ENCODE results near the gene MUC5AC. TPM values are rescaled to one million over a fixed set of nuclear protein-coding genes. Genes with fewer than 3 reads are reported as not detected.
"Not testable (repeated sequence)": the region's sequence is repeated elsewhere in the genome, so short reads cannot be mapped to it uniquely, and the experiment has no call there.

Gene MUC5AC
- total and polyA plus RNA-seq, 5 experiments from 2014 or later = not detected

GRCh38 chr11:1172729-1173117, 15.0 kb downstream of the MUC5AC start:
- ATAC-seq (no peak), DNase-seq (no peak)
- Mint-ChIP-seq H3K27ac (no peak overlapping the region), H3K4me1 (peaks cover 0 to 2% (median 0%) of the 10 kb centered on the region in 4 donors), H3K36me3 (no peaks in the 10 kb centered on the region), H3K4me3 (no peak overlapping the region), H3K27me3 (peaks cover 0 to 8% (median 3%) of the 10 kb centered on the region in 5 donors), H3K9me3 (peaks cover 0 to 4% (median 0%) of the 10 kb centered on the region in 9 donors)
- POLR2A ChIA-PET = no interaction called here

DNA sequence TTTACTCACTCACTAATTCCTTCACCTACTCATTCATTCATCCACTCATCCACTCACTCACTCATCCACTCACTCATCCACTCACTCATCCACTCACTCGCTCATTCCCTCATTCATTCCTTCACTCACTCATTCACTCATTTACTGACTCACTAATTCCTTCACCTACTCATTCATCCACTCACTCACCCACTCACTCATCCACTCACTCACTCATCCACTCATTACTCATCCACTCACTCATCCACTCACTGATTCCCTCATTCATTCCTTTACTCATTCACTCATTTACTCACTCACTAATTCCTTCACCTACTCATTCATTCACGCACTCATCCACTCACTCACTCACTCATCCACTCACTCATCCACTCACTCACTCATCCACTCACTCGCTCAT, 15.6 kb downstream of the MUC5AC start:
- H3K27me3 Mint-ChIP-seq, H3K36me3 Mint-ChIP-seq, H3K4me1 Mint-ChIP-seq, DNase-seq, H3K27ac Mint-ChIP-seq, H3K9me3 Mint-ChIP-seq, POLR2A ChIA-PET, ATAC-seq, H3K4me3 Mint-ChIP-seq: not testable (repeated sequence)

DNA sequence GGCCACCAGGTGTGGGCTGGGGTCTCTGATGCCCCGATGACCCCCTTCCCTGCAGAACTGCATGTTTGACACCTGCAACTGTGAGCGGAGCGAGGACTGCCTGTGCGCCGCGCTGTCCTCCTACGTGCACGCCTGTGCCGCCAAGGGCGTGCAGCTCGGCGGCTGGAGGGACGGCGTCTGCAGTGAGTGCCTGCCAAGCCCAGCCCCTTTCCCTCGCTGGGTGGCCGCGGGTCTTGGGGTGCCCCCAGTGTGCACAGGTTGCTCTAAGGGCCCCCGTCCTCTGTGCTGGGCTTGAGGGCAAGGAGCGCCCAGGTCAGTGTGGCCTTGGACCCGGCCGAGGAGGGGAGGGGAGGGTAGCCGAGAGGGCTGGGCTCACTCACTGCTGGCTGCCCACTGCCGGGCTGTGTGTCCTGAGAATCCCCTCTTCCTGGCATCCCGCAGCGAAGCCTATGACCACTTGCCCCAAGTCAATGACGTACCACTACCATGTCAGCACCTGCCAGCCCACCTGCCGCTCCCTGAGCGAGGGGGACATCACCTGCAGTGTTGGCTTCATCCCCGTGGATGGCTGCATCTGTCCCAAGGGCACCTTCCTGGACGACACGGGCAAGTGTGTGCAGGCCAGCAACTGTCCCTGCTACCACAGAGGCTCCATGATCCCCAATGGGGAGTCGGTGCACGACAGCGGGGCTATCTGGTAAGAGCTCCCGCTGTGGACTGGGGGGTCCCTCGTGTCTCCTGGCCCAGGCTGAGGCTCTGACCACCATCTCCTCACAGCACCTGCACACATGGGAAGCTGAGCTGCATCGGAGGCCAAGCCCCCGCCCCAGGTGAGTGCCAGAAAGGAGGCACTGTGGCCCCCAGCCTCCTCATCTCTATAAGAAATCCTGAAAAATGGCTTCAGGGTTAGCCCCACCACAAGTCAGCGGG, 17.0 kb downstream of the MUC5AC start:
- Mint-ChIP-seq H3K27ac (no peak overlapping the region), H3K4me1 (peaks cover 0 to 2% (median 0%) of the 10 kb centered on the region in 4 donors), H3K36me3 (no peaks in the 10 kb centered on the region), H3K27me3 (peaks cover 0 to 8% (median 5%) of the 10 kb centered on the region in 5 donors), H3K4me3 (no peak overlapping the region), H3K9me3 (peaks cover 0 to 4% (median 0%) of the 10 kb centered on the region in 9 donors)
- POLR2A ChIA-PET = no interaction called here
- ATAC-seq = no peak
- DNase-seq = no peak

DNA sequence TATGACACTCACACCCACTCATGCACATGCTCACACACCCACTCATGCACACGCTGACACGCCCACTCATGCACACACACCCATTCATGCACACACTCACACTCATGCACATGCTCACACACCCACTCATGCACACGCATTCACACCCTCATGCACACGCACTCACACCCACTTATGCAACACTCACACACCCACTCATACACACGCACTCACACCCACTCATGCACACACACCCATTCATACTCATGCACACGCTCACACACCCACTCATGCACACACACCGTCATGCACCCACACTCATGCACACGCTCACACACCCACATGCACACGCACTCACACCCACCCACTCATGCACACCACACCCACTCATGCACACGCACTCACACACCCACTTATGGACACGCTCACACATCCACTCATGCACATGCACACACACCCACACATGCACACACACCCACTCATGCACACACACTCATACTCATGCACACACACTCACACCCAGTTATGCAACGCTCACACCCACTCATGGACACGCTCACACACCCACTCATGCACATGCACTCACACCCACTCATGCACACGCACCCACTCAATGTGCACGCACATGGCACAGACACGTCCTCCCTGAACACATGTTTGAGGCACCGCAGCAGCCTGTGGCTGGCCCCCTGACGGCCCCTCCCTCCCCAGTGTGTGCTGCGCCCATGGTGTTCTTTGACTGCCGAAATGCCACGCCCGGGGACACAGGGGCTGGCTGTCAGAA, 17.9 kb downstream of the MUC5AC start:
- ATAC-seq = no peak

DNA sequence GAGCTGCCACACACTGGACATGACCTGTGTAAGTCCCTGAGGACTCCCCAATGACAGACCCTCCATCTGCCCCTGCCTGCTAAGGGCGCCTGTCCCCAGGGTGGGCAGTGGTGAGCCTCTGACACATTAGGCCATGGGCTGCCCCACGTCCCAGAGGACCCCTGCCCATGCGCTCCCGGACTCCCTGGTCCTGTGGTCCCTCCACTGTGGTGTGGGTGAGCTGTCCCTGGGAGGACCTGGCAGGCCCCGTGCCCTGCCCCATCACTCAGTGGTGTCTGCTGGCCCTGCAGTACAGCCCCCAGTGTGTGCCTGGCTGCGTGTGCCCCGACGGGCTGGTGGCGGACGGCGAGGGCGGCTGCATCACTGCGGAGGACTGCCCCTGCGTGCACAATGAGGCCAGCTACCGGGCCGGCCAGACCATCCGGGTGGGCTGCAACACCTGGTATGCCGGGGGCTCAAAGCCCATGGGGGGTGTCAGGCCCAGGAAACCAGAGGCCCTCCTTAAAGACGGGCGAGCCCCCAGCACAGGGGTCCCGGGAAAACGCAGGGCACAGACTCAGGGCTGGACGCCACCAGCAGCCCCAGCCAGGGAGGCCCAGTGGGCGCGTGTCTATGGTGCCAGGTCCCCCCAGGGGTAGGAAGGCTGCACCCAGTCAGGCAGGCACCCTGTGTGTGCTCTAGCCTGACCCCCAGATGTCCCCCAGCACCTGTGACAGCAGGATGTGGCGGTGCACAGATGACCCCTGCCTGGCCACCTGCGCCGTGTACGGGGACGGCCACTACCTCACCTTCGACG, 18.7 kb downstream of the MUC5AC start:
- H3K4me1 Mint-ChIP-seq = peaks cover 0 to 2% (median under 1%) of the 10 kb centered on the region in 4 donors
- no peak overlapping the region for H3K4me3 Mint-ChIP-seq
- H3K9me3 Mint-ChIP-seq = peaks cover 0 to 2% (median 0%) of the 10 kb centered on the region in 9 donors
- DNase-seq (no peak), ATAC-seq (no peak)
- H3K27me3 Mint-ChIP-seq = peaks cover 0 to 8% (median 5%) of the 10 kb centered on the region in 5 donors
- no peaks in the 10 kb centered on the region for H3K36me3 Mint-ChIP-seq
- H3K27ac Mint-ChIP-seq = no peak overlapping the region
- POLR2A ChIA-PET = no interaction called here

More for the DNA sequence above, 17.9 kb downstream of the MUC5AC start:
- Mint-ChIP-seq H3K4me3 (no peak overlapping the region), H3K27me3 (peaks cover 0 to 8% (median 5%) of the 10 kb centered on the region in 5 donors), H3K9me3 (peaks cover 0 to 4% (median 0%) of the 10 kb centered on the region in 9 donors), H3K4me1 (peaks cover 0 to 2% (median 0%) of the 10 kb centered on the region in 4 donors), H3K27ac (peak overlapping the region in 1 of 10 donors; percentile 80), H3K36me3 (no peaks in the 10 kb centered on the region)
- POLR2A ChIA-PET = no interaction called here
- DNase-seq = no peak

DNA sequence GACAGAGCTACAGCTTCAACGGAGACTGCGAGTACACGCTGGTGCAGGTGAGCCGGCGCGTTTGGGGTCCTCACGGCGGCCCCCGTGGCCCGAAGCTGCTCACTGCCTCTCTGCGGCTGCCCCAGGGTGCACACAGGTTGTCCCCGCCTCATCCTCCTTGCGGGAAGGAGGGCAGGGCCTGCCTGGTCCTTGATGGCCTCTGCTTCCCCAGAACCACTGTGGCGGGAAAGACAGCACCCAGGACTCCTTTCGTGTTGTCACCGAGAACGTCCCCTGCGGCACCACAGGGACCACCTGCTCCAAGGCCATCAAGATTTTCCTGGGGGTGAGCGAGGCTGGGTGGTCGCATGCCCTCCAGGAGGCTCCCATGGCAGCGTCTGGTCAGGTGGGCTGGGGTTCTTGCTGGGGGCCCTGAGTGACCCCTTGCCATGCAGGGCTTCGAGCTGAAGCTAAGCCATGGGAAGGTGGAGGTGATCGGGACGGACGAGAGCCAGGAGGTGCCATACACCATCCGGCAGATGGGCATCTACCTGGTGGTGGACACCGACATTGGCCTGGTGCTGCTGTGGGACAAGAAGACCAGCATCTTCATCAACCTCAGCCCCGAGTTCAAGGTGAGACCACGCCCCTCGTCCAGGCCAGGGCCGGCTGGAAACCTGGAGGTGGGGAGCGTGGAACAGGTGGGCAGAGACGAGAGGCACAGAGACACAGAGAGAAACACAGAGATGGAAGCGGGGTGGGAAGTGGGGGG, 19.4 kb downstream of the MUC5AC start:
- Mint-ChIP-seq H3K4me3 (no peak overlapping the region), H3K9me3 (no peaks in the 10 kb centered on the region), H3K27me3 (peaks cover 0 to 8% (median 5%) of the 10 kb centered on the region in 5 donors), H3K36me3 (no peaks in the 10 kb centered on the region), H3K27ac (no peak overlapping the region), H3K4me1 (peaks cover 0 to 7% (median 4%) of the 10 kb centered on the region in 4 donors)
- DNase-seq (no peak), ATAC-seq (no peak)
- POLR2A ChIA-PET = no interaction called here

DNA sequence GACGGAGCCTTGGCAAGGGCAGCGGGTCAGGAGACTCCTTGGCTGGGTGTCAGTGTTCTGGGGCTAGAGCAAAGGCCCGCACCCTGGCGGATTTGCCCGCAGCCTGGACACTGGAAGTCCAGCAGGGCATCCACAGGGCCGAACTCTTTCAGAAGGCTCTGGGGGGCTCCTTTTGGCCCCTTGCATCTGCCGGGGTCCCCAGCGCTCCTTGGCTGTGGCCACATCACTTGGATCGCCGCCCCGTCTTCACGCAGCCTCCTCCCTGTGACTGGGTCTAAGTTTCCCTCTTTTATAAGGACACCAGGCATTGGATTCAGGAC, 20.0 kb downstream of the MUC5AC start:
- peaks cover 0 to 7% (median 4%) of the 10 kb centered on the region in 4 donors for H3K4me1 Mint-ChIP-seq
- peaks cover 0 to 8% (median 5%) of the 10 kb centered on the region in 5 donors for H3K27me3 Mint-ChIP-seq
- H3K27ac Mint-ChIP-seq = no peak overlapping the region
- H3K9me3 Mint-ChIP-seq = no peaks in the 10 kb centered on the region
- H3K36me3 Mint-ChIP-seq = no peaks in the 10 kb centered on the region
- DNase-seq = no peak
- POLR2A ChIA-PET = no interaction called here
- ATAC-seq = no peak
- H3K4me3 Mint-ChIP-seq = no peak overlapping the region

DNA sequence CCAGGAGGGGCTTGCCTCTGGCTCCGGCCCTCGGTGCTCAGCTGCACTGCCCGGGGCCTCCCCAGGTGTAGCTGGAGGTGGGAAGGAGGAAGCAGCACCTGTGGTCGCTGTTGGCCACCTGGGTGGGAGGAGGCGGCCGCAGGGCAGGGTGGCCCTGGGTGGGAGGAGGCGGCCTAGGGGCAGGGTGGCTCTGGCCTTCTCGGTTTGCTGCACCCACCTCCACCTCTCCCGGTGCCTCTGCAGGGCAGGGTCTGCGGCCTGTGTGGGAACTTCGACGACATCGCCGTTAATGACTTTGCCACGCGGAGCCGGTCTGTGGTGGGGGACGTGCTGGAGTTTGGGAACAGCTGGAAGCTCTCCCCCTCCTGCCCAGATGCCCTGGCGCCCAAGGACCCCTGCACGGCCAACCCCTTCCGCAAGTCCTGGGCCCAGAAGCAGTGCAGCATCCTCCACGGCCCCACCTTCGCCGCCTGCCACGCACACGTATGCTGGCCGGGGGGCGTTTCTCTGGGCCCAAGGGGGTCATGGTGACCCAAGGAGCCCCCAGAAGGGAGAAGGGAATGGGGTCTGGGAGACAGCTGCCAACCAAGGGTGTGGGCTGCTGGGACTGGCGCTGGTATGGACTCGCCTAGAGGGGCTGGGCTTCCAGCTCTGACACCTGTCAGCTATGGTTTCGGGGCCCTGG, 20.6 kb downstream of the MUC5AC start:
- H3K27ac Mint-ChIP-seq = no peak overlapping the region
- H3K9me3 Mint-ChIP-seq = no peaks in the 10 kb centered on the region
- H3K4me3 Mint-ChIP-seq = no peak overlapping the region
- POLR2A ChIA-PET = no interaction called here
- H3K4me1 Mint-ChIP-seq = peaks cover 0 to 7% (median 4%) of the 10 kb centered on the region in 4 donors
- no peak for ATAC-seq
- DNase-seq = no peak
- no peaks in the 10 kb centered on the region for H3K36me3 Mint-ChIP-seq
- peaks cover 0 to 8% (median 5%) of the 10 kb centered on the region in 5 donors for H3K27me3 Mint-ChIP-seq

DNA sequence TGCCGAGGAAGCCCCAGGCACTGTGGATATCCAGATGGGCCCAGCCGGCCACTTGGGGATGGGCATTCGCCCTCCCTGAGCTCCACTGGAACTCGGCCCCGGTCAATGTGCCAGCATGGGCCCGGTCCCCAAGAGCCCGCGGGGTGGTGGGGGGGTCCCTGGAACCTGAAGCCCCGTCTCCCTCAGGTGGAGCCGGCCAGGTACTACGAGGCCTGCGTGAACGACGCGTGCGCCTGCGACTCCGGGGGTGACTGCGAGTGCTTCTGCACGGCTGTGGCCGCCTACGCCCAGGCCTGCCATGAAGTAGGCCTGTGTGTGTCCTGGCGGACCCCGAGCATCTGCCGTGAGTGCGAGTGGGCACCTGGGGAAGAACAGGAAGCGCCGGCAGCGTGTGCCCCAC, 21.2 kb downstream of the MUC5AC start:
- Mint-ChIP-seq H3K27ac (no peak overlapping the region), H3K36me3 (no peaks in the 10 kb centered on the region), H3K9me3 (no peaks in the 10 kb centered on the region), H3K27me3 (peaks cover 0 to 8% (median 5%) of the 10 kb centered on the region in 5 donors), H3K4me3 (no peak overlapping the region), H3K4me1 (peaks cover 0 to 7% (median 4%) of the 10 kb centered on the region in 4 donors)
- POLR2A ChIA-PET = no interaction called here
- DNase-seq (no peak), ATAC-seq (no peak)

- Mint-ChIP-seq H3K4me3 (no peak overlapping the region), H3K36me3 (no peaks in the 10 kb centered on the region), H3K4me1 (peaks cover 0 to 7% (median 4%) of the 10 kb centered on the region in 4 donors), H3K9me3 (no peaks in the 10 kb centered on the region), H3K27me3 (peaks cover 0 to 8% (median 5%) of the 10 kb centered on the region in 5 donors), H3K27ac (no peak overlapping the region)
- POLR2A ChIA-PET = no interaction called here
- ATAC-seq (no peak), DNase-seq (no peak)
These were observed 21.9 kb downstream of the MUC5AC start for GRCh38 chr11:1179641-1180040.

DNA sequence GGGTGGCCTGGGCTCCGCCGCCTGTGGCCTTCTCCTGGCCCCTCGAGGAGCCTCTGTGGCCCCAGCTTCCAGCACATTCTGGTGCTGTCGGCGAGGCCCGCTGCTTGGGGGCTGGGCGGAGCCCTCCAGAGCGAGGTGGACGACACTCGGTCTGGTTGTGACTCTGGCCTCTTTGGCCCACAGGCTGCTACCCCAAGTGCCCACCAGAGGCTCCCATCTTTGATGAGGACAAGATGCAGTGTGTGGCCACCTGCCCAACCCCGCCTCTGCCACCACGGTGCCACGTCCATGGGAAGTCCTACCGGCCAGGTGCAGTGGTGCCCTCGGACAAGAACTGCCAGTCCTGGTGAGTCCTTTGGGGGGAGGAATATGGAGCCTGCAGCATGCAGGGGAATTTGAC, 22.4 kb downstream of the MUC5AC start:
- Mint-ChIP-seq H3K27me3 (peaks cover 0 to 8% (median 5%) of the 10 kb centered on the region in 5 donors), H3K9me3 (no peaks in the 10 kb centered on the region), H3K4me3 (no peak overlapping the region), H3K36me3 (no peaks in the 10 kb centered on the region), H3K4me1 (peaks cover 0 to 7% (median 4%) of the 10 kb centered on the region in 4 donors), H3K27ac (no peak overlapping the region)
- no peak for ATAC-seq
- DNase-seq = no peak
- POLR2A ChIA-PET = no interaction called here

Measured in naive thymus-derived CD8-positive, alpha-beta T cell (primary cell).